C1 segment of cervical spinal cord (tissue), 14 donors: ENCODE results near the gene LRRC4.
A peak's percentile ranks its signal among the peaks of the same experiment; 100 is the strongest.

Experiments used
- DNase-seq, 14 donors: peaks; one replicate each; lab custom pipeline; 2025; lab: John Stamatoyannopoulos, UW

Gene LRRC4, protein sequence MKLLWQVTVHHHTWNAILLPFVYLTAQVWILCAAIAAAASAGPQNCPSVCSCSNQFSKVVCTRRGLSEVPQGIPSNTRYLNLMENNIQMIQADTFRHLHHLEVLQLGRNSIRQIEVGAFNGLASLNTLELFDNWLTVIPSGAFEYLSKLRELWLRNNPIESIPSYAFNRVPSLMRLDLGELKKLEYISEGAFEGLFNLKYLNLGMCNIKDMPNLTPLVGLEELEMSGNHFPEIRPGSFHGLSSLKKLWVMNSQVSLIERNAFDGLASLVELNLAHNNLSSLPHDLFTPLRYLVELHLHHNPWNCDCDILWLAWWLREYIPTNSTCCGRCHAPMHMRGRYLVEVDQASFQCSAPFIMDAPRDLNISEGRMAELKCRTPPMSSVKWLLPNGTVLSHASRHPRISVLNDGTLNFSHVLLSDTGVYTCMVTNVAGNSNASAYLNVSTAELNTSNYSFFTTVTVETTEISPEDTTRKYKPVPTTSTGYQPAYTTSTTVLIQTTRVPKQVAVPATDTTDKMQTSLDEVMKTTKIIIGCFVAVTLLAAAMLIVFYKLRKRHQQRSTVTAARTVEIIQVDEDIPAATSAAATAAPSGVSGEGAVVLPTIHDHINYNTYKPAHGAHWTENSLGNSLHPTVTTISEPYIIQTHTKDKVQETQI

DNA sequence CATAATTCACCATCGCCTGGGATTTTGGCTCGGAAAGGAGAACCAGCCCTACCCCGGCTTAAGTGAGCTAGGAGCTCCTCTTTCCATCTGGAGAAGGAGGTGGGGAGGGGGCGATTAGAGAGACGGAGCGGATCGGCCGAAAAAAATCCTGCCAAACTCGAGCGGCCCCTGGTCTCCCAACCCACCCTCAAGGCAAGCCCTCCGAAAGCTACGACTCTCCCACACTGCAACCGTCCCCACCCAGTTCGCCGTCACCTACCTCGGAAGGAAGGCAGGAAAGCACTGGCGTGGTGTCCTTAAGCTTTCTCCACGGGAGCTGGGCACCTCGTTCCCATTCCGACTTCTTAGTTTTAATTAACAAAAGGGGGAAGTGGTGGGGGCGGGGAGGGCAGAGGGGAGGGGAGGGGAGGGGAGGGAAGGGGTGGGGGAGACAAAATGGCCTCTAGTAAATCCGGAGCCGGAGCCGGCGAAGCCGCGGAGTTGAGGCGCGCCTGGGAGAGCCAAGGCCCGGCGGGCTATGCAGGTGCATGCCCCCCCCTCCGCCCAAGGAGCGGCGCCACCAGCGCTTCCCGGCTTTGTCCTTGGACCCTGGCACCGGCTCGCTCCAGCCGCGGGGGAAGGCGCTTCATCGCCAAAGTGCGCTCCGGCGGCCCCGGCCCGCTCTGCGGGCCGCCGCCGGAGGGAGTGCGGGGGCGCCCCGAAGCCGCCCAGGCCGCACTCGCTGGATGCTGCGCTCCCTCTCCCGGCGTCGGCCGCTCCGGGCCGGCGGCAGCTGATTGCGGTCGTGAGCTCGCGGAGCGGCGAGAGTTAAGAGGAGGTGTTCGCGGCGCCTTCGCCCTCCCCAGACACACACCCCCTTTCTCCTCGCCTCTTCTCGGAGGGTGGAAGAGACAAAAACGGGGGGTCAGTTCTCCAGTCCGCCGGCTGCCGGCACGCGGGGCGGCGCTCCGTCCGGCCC is at the start of gene LRRC4:
Gene LRRC4 (minus strand): TSS at position 784 of the 958 bp plus-strand sequence. CDS start 797 bp downstream, outside the sequence.
- peak in 6 of 14 donors; percentile 15 to 69 (median 51) for DNase-seq

DNA sequence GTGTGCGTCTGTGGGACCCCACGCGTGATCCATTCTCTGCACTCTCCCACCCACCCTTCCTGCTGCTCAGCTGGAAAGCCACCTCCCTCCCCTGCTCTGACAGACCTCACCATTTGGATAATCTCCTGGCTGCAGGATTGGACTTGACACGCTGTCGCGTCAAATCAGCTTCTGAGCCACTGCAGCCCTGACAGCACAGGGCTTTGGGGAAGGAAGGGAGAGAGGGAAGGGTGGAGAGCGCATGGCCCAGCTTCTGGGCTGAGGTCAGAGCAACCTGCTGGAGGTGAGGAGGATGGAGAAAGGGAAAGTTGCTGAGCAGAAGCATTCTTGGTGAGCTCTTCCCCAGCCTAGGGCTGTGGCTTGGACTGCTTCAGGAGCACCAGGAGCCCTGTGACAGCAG is 48.9 kb upstream of the LRRC4 start:
- no peak for DNase-seq

DNA sequence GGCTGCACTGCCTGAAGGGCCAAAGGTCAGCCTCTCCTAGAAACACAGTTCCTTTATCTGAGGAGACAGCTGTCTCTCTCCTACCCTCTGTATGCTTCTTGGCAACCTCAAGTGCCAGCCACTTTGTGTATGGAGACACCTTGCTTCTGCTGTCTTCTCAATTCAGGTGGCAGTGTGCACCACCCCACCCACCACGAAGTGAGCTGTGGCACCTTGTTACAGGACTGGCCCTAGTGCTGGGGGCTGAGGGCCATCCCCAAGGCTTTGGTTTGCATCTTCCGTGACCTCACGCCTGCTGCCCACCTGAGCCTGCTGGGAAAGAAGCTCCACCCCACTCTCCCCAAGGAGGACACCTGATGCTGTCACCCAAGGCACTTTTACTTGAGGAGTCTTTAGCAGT is 47.1 kb upstream of the LRRC4 start:
- no peak for DNase-seq

DNA sequence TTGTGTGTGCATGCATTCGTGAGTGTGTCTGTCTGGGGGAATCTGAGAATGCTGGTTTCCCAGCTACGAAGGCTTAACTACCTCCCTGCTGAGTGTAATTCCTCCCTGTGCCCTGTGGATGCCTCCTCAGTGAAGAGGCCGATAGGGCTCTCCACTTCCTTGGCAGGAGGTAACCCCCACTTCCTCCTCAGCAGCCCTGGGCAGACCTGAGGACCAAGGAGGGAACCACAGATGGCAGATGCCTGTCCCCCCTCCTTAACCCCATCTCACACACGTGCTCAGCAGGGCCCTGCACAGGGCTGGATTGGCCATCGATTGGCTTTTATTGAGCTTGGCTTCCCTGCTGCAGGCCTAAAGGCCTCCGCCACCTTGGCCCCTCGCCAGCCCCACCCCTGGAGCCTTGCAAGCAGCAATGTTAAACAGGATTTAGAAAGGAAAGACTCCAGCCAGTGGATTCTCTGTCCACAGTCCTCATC is 45.6 kb upstream of the LRRC4 start:
- peak in 2 of 14 donors; percentile 41 to 55 for DNase-seq

DNA sequence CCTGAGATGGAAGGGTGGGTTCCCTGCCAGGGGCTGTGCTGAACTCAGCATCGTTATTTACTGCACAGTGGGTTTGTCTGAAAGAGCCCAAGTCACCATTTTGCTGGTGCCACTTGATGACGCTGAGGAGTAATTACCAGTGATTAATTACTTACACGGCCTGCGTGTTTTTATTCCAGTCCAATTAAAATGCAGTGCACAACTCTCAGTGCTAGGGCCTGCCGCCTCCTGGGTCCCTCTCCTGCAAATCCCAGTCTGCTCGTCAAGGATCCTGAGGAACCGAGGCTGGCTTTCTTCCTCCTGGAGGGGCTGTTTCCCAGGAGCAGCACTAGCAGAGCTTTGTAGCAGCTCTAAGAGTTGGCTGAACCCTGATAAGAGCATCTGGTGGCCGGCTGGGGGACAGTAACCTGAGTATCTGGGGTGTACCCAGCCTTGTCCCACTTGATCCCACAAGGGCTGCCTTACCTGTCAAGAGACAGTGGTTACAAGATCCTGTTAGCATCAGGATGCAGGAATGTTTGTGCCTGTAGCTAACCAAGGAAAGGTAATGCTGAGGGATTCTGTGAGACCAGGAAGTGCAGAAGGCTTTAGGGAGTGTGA is 45.1 kb upstream of the LRRC4 start:
- peak in 4 of 14 donors; percentile 17 to 50 (median 33) for DNase-seq

DNA sequence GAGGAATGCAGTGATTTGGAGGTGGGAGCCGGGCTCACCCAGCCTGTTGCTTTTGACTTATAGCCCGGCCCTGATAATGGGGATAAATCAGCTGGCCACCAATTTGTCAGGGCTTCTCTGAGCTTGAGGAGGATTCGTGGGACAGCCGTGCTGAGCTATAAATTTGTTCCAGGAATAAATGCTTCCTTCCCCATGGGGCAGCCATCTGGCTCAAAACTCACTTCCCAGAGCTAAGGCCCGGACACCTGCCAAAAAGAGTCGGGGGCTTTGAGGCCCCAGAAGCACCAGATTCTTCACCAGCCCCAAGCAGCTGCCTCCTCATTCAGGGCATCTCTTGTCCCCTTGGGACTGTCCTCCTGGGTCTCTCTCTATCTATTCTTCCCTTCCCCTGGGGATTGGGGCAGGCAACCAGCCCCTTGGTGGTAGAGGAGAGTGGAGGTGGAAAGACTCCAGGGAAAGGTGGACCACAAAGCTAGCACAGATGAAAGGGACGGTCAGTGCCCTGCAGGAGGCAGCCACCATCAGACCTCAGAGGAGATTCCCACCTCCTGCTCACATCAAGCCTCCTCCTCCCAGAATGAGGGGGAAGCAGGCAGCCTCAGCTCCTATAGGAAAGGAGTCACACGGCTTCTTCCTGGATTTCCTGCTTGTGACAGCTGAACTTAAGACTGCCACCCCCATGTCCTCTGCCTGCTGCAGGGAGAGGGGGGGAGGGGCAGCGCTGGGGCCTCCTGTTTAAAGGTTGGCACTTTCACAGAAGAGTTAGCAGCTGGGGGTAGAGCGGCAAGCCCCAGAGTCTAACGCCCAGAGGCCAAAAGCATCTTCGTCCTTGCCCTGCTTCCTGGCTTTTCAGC is 44.2 kb upstream of the LRRC4 start:
- DNase-seq = peak in 2 of 14 donors; percentile 21 to 30

DNA sequence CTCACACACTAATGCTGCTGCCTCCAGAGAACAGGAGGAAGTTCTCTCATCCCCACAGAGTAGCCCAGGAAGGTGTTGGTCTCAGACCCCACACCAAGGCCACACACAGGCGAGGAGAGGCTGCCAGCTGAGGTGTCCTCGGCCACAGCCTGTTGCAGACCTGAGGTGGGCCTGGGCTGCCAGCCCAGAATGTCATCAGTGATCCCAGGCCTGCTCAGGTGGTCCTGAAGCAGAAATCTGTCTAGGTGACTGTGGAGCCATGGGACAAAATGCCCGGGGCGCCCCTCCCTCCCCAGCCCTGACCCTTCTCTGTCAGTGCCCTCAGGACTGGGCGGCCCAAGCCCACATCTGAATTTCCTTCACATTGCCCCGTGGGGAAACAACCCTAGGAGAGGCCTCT is 43.5 kb upstream of the LRRC4 start:
- no peak for DNase-seq

DNA sequence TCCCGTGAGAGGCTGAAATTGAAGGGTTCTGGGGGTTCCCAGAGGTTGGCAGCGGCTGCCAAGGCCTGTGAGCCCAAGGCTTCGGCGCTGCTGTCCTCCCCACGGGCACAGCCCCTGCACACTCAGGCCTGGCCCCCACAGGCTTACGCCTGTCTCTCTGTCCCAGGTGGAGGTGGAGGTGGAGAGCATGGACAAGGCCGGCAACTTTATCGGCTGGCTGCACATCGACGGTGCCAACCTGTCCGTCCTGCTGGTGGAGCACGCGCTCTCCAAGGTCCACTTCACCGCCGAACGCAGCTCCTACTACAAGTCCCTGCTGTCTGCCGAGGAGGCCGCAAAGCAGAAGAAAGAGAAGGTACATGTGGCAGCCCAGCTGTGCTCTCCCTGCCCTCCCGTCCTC is 43.1 kb upstream of the LRRC4 start:
- DNase-seq = no peak

DNA sequence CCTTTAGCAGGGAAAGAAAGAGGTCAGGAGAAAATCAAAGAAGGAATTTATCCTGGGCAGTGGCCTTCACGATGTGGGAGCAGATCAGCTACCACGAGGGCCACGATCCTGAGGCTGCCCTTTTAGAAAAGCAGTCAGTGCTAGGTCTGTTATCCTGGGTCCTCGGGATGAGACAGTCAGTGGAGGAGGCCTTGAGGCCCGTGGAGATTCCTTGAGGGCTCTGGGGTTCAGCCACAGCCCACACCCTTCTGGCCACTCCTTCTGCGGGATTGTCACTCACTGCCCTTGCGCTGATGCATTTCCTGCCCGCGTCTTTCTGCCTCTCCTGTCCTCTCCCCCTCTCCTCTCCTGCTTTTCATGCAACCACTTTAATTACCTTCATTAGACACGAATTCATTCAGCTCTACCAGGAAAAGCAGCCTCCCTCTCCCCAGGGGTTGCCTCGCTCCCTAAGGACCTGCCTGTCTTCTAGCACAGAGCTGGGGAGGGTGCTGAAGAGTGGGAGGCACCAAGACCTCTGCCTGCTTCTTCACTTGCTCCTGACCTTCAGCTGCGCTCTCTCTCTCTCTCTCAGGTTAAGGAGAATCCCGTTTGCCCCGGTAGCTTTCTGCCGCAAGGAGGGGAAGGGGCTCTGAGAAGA is 42.6 kb upstream of the LRRC4 start:
- no peak for DNase-seq

DNA sequence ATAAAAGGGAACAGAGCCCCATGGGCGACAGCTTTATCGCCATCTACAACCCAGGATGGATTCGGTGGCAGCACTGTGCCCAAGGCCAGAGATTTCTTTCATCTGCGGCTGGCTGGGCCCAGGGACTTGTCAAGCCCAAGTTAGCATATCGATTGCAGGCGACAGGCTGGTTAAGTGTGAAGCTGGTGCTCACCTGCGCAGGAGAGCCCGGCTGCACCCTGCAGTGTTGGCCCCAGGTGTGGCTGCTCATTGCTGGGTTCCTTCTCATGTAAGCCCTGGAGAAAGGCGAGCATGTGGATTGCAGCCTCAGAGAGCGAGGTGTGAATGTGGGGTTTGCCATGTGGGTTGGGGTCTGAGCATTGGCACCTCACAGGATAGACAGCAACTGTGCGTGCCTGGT is 40.6 kb upstream of the LRRC4 start:
- no peak for DNase-seq

DNA sequence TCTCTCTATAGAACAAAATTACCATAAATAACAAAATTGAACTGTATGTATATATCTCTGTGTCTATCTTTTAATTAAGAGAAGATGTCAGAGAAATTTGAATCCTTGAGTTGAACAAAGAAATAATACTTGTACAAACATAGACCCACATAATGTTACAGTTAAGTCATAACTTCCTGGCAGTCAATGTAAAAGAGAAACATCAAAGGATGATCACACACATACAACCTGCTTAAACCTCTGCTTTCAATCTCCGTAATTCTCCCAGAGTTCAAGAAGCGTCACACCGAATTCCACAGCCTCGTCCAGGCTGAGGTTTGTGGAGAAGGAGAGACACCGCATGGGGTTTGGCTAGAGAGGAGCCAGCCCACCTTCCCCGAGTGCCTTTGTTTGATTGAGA is 40.1 kb upstream of the LRRC4 start:
- no peak for DNase-seq

DNA sequence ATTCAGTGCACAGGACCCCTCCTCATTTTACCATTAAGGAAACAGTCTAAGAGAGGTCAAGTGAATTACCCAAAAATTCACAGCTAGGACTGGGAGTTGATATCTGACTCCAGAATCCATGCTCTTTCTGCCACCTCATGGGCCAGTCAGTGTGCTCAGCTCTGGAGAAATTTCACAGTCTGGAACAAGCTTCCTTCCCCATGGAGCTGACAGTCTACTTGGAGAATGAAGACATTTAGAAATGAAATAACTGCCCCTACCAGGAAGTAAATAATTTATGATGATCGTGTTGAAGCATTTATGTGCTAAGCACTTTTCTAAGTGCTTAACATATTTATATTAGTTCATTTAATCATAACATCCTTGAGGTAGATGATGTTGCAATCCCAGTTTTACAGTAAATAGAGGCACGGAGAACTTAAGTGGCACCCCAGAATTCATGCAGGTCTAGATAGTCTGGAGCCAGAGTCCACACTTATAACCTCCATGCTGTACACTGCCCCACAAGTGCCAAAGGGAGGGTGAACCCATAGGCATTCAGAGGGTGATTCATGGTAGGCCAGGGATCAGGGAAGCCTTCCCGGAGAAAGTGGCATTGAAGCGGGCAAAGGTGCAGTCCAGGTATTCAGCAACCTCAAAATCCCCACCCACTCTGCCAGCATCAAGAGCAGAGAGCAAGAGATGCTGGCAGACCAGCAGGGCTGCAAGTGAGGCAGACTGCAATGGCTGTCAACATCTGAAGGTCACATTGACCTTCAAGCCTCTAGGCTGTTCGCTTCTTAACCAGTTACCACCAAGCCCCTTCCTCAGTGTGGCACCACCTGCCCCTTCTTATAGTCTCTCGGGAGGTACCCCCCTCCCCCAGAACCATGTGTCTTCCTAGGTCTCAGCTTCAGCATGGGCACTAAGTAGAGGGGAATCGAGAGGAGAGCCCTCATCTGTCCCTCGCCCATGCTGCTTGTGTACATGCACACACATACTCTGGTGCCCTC is 38.4 kb upstream of the LRRC4 start:
- no peak for DNase-seq

DNA sequence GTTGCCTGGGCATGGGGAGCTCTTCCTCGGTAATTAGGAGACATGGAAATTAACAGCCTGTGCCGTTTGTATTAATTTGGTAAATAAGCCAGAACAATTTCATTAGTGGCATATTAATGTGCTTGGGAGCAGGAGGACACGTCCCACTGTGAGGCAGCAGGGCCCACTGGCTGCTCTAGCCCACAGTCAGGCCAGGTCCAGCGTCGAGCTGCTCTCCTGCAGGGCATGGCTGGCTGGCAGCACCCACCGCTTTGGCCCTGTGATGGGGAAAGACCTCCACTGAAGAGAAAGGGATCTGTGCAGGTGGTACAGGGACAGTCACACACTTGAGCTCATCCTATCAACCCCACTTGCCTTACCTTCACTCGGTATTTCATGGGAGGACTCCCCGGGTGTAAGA is 37.5 kb upstream of the LRRC4 start:
- no peak for DNase-seq

DNA sequence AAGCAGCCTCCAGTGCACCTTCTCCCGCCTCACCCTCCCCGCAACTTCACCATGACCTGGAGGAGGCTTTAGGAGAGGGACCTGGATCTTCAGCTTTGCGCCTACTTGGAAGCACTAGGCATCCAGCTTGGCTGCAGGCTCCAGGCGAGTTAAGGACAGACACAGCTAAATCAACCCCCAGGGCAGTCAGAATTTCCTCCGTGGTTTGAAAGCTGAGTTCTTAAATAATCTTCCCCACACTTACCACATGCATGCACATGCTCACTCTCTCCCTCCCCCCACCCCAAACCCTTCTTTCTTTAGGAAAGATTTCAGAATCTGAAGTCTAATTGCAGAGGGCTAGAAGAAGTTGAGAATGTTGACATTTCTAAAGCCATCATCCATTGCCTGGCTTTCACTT is 36.7 kb upstream of the LRRC4 start:
- no peak for DNase-seq

DNA sequence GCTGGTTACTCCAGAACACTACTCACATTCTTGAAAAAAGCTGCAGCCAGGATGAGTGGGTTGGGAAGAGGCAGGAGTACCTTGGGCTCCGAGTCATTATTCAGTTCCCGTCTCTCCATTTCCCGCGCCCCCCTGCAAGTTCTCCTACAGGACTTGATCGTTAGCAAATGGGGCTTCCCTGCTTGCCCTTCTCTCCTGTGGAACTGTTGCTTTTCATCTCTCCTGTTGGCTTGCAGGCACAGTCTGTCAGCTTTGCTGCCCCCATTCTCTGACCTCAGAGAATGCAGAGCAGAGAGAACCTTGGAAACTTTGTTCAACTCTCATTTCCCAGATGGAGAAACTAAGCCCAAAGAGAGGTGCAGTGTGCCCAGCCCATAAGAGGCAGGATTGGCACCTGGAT is 35.6 kb upstream of the LRRC4 start:
- DNase-seq = no peak

DNA sequence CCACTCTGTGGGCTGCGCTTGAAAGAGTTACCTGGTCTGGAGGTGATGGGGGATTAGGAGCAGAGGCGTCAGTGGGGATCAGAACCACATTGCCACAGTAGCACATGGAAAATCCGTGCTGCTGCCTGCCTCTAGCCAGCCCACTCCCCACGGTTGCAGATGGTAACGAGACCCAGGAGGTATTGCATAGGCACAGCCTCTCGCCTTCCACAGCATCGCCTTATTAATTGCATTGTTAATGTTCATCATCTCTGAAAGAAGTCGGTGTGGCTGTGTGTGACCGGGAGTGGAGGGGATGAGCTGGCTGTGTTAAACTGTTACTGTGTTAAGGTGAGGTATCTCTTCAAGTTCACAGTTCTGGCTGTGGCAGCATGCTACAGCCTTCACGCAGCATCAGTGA is 35.2 kb upstream of the LRRC4 start:
- DNase-seq = no peak

DNA sequence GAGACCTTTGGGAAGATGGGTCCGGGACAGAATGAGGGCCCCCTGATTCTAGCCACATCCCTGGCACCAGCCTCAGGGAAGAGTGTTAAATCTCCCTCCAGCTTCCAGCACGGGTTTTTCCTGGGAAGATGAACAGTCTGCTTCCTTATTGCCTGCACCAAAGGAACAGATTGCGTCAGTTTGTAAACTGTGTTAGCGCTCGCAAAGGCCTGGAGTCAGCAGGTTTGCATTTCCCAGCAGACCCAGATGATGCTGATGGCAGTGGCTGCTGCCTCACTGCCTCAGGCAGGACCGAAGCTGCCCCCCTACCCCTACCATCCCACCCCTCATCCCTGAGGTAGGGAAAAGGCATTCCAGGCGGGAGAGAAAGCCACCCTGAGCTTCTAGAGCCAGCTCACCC is 34.6 kb upstream of the LRRC4 start:
- peak in 1 of 14 donors; percentile 22 for DNase-seq

DNA sequence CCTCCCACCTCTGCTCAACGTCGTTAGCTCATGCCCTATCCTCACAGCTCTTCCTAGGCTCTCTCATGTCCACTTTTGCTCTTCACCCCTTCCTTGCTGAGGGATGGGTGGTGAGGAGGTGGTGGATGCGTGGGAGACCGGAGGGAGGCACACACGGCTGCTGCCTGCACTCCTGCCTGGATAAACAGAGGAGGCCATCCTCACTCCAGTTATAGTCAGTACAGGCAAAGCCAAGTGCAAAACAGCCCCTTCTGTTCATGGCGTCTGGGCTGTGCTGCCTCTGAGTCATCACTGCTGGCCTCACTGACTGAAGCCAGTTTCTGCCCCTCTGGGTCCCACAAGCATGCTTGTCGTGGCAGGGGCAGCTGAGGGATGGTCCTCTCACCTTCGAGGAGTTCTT is 31.9 kb upstream of the LRRC4 start:
- peak in 2 of 14 donors; percentile 8 to 45 for DNase-seq

DNA sequence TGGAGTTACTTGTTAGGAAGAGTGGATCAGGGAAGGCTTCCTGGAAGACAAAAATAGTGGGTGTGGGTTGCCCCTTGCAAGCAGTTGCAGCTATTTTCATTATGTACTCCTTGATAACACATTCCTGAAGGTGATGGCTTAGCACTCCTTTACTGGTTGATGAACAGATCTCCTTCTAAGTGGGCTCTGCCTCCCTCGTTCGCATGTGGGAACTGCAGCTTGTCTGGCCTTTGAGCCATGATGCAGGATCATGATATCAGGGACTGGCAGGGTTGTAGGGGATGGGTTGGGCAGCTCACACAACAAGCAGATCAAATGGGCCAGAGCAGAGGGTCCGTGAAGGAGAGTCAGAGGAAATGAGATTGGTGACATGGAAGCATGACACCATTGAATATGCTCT is 28.8 kb upstream of the LRRC4 start:
- no peak for DNase-seq
